ENCODE measurements around the gene FOXK1. TPM values are rescaled to one million over a fixed set of nuclear protein-coding genes. Genes with fewer than 3 reads are reported as not detected.

The FOXK1 gene
- total RNA-seq, 4 donors from 2014 or later = 28.0 to 59.9 (median 34.2) TPM

DNA sequence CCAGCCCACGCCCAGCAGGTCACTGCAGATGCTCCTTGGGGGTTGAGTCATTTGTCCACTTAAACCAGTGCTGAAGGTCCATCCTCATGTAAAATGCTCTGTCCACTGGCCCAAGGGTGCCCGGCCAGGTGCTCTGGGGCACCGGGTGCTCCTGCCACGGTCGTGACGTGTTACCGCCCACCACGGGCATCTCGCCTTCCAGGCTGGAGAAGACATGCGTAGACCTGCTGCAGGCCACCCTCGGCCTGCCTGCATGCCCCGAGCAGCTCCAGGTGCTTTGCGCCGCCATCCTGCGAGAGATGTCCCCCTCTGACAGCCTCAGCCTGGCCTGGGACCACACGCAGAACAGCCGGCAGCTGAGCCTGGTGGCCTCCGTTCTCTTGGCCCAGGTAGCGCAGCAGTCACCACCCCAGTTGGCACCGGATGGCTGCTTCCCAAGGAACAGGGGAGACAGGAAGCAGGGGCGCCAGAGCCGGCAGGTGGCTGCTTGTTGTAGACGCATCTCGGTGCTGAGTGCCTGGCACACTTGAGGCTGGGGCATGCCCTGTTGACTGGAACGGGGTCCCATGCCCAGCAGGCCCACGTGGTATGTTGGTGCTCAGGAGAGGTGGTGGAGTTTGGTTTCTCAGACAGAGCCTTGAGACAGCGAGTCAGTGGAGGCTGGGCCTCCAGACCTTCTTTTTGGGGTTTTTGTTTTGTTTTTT, 99.4 kb downstream of the FOXK1 start:
- Histone ChIP-seq H3K9me3 (no peaks in the 10 kb centered on the region), H3K4me1 (peaks cover 0 to 17% (median 13%) of the 10 kb centered on the region in 4 donors), H3K27ac (no peak overlapping the region), H3K36me3 (peaks cover 0 to 40% (median 20%) of the 10 kb centered on the region in 4 donors), H3K4me3 (no peak overlapping the region), H3K27me3 (no peaks in the 10 kb centered on the region)
- 94 to 100% methylated on average over 1 to 25 of the region's 27 CpGs for whole genome bisulfite sequencing, 2 donors (ENCODE audit: low coverage in 1 of 2)
- intact Hi-C loops (cut with DNase I; ENCODE audit: low total_unique reads) = no loop called here
- no peak for TF ChIP-seq POLR2AphosphoS5 (IDR thresholded peaks at IDR 0.05)
- TF ChIP-seq, protein P1, sequence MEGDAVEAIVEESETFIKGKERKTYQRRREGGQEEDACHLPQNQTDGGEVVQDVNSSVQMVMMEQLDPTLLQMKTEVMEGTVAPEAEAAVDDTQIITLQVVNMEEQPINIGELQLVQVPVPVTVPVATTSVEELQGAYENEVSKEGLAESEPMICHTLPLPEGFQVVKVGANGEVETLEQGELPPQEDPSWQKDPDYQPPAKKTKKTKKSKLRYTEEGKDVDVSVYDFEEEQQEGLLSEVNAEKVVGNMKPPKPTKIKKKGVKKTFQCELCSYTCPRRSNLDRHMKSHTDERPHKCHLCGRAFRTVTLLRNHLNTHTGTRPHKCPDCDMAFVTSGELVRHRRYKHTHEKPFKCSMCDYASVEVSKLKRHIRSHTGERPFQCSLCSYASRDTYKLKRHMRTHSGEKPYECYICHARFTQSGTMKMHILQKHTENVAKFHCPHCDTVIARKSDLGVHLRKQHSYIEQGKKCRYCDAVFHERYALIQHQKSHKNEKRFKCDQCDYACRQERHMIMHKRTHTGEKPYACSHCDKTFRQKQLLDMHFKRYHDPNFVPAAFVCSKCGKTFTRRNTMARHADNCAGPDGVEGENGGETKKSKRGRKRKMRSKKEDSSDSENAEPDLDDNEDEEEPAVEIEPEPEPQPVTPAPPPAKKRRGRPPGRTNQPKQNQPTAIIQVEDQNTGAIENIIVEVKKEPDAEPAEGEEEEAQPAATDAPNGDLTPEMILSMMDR (IDR thresholded peaks at IDR 0.05) = no peak
- no peak for TF ChIP-seq EP300 (IDR thresholded peaks at IDR 0.05; ENCODE audit: low read depth)
- no peak for TF ChIP-seq POLR2A (IDR thresholded peaks at IDR 0.05)
- DNase-seq = no peak
- in situ Hi-C loops (cut with MboI; ENCODE audit: low pct_ligation_motif_present in 1 of 4, low pct_unique_long_range_greater_than_20kb in 1 of 4, low sequenced_read_pairs in 3 of 4) = no loop called here

DNA sequence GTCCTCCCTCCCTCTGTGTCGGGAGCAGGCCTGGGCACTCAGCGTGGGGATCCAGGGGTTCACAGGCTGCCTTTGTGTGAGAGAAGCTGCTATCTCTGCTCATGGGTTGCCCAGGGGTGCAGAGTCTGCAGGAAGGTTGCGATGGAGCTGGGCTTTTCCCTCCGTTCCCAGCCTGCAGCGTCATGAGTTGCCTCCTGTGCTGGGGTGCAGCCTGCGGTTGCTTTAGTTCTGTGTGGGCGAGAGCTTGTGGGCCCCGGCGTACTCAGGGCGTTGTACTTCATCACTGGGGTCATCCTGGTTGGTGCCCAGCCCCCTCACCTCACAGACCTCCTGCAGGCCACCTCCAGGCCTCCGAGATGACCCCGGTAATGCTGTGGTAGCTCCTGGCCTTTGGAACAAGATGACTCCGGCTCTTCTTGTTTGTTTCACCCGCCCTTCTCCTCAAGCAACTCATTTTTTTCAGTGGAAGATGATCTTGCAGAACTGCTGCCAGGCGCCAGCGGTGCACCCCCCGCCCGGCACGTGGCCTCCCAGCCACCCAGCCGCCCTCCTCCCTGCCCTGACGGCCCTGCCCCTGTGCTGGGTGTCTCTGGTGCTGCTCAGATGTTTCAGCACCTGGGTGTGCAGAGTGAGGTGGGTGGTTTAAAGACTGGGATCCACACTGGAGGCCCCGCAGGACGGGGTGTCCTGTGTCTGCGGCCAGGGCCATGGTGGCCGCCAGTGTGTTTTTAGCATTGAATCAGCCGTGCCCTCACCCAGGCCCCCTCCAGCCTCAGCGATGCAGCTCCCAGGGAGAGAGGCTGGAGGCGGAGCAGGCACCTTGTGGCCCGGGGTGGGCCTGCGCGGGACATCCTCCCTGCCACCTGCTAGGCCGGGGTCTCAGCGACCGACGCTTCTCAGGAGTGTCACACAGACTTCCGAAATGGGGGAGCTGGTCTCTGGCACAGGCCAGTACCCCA, 100.5 kb downstream of the FOXK1 start:
- no peak overlapping the region for H3K4me3 ChIP-seq
- H3K27ac ChIP-seq = no peak overlapping the region
- in situ Hi-C loops (cut with MboI; ENCODE audit: low pct_ligation_motif_present in 1 of 4, low pct_unique_long_range_greater_than_20kb in 1 of 4, low sequenced_read_pairs in 3 of 4) = no loop called here
- H3K9me3 ChIP-seq = no peaks in the 10 kb centered on the region
- H3K4me1 ChIP-seq = peaks cover 0 to 6% (median 4%) of the 10 kb centered on the region in 4 donors
- TF ChIP-seq POLR2AphosphoS5 (IDR thresholded peaks at IDR 0.05) = no peak
- H3K36me3 ChIP-seq = peaks cover 0 to 51% (median 23%) of the 10 kb centered on the region in 4 donors
- no peaks in the 10 kb centered on the region for H3K27me3 ChIP-seq
- DNase-seq = no peak
- 92 to 94% methylated on average over 4 to 30 of the region's 36 CpGs for WGBS, 2 donors (ENCODE audit: low coverage in 1 of 2)
- intact Hi-C loops (cut with DNase I; ENCODE audit: low total_unique reads) = no loop called here

DNA sequence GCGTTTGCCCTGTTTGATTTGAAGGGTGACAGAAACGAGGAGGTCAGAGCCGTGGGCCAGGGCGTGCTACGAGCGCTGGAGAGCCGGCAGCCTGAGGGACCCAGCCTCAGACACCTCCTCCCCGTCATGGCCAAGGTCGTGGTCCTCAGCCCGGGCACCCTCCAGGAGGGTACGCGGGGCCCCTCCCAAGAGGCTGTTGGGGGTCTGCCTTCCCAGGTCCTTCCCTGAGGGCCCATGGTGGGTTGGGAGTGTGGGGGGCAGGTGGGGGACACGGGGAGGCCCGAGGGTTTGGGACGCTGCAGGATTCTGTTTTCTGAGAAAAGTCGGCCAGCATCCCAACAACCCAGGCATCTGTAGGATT, 101.2 kb downstream of the FOXK1 start:
- peaks cover 0 to 57% (median 26%) of the 10 kb centered on the region in 4 donors for H3K36me3 ChIP-seq
- intact Hi-C loops (cut with DNase I; ENCODE audit: low total_unique reads) = no loop called here
- H3K9me3 ChIP-seq = no peaks in the 10 kb centered on the region
- DNase-seq = no peak
- no peak overlapping the region for H3K4me3 ChIP-seq
- peaks cover 0 to 2% (median under 1%) of the 10 kb centered on the region in 4 donors for H3K4me1 ChIP-seq
- in situ Hi-C loops (cut with MboI; ENCODE audit: low pct_ligation_motif_present in 1 of 4, low pct_unique_long_range_greater_than_20kb in 1 of 4, low sequenced_read_pairs in 3 of 4) = no loop called here
- H3K27ac ChIP-seq = no peak overlapping the region
- WGBS, 2 donors (ENCODE audit: low coverage in 1 of 2) = 93% methylated on average over 15 of the region's 16 CpGs; no CpG with 5 or more reads in 1 of the 2 donors
- TF ChIP-seq POLR2A (IDR thresholded peaks at IDR 0.05) (no peak), EP300 (IDR thresholded peaks at IDR 0.05; ENCODE audit: low read depth) (no peak), POLR2AphosphoS5 (IDR thresholded peaks at IDR 0.05) (no peak)
- TF ChIP-seq, protein P1 (IDR thresholded peaks at IDR 0.05) = no peak
- no peaks in the 10 kb centered on the region for H3K27me3 ChIP-seq

DNA sequence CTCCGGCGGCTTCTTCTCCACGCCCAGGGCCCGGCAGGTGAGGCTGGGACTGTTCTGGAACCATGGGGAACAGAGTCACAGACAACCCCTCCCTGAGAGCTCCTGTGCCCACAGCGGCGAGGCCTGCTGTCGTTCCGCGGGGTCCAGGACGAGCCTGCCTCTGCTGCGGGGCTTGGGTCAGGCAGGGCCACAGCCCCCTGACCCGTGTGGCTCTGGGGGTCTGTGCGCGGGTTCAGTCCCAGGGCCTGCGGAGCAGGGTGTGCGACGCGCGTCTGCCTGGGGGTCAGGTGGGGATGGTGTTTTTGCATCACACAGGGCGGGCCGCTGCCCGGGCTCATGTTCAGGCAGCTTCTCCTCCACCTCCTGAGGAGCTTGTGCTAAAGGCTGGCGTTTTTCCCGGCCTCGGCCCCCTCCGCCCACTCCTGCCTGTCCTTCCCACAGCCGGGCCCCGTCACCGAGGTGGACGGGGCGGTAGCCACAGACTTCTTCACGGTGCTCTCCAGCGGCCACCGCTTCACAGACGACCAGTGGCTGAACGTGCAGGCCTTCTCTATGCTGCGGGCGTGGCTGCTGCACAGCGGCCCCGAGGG, 101.8 kb downstream of the FOXK1 start:
- H3K4me3 ChIP-seq = no peak overlapping the region
- peaks cover 0 to 63% (median 27%) of the 10 kb centered on the region in 4 donors for H3K36me3 ChIP-seq
- no peaks in the 10 kb centered on the region for H3K4me1 ChIP-seq
- intact Hi-C loops (cut with DNase I; ENCODE audit: low total_unique reads) (no loop called here), in situ Hi-C loops (cut with MboI; ENCODE audit: low pct_ligation_motif_present in 1 of 4, low pct_unique_long_range_greater_than_20kb in 1 of 4, low sequenced_read_pairs in 3 of 4) (no loop called here)
- no peaks in the 10 kb centered on the region for H3K27me3 ChIP-seq
- no peak for DNase-seq
- no peaks in the 10 kb centered on the region for H3K9me3 ChIP-seq
- WGBS, 2 donors (ENCODE audit: low coverage in 1 of 2) = 88% methylated on average over 40 of the region's 40 CpGs; no CpG with 5 or more reads in 1 of the 2 donors
- TF ChIP-seq, protein P1 (IDR thresholded peaks at IDR 0.05) = no peak
- TF ChIP-seq EP300 (IDR thresholded peaks at IDR 0.05; ENCODE audit: low read depth) (no peak), POLR2A (IDR thresholded peaks at IDR 0.05) (no peak), POLR2AphosphoS5 (IDR thresholded peaks at IDR 0.05) (no peak)
- no peak overlapping the region for H3K27ac ChIP-seq

Measured in transverse colon (tissue), 4 donors.